GM20000 (cell line): Measurements from ENCODE around the gene RALGAPA2.
"Not testable (repeated sequence)": the region's sequence is repeated elsewhere in the genome, so short reads cannot be mapped to it uniquely, and the experiment has no call there.

Experiments used
- DNase-seq: peaks from one replicate; pipeline ENCODE4 v3.0.0; 2012; ENCODE audit warnings: low spot score
- CTCF ChIP-seq: IDR thresholded peaks from 2 replicates; pipeline ENCODE4 v1.5.1; 2012; ENCODE audit warnings: mild to moderate bottlenecking, control low read depth; ENCODE audit errors: extremely low read depth, missing control alignments

Gene RALGAPA2

GRCh38 chr20:20359628-20360027 lies 352.8 kb downstream of the RALGAPA2 start:
- DNase-seq, result no peak
- TF ChIP-seq CTCF, result no peak

- TF ChIP-seq CTCF, result no peak
- DNase-seq, result no peak
Observed at GRCh38 chr20:20358801-20359200, 353.6 kb downstream of the RALGAPA2 start.

- not testable (repeated sequence) for DNase-seq
Observed at GRCh38 chr20:20355503-20355902, 356.9 kb downstream of the RALGAPA2 start.

- no peak for TF ChIP-seq CTCF
- DNase-seq, result no peak
Observed at GRCh38 chr20:20353576-20353975, 358.9 kb downstream of the RALGAPA2 start.

GRCh38 chr20:20344476-20344875 lies 368.0 kb downstream of the RALGAPA2 start:
- DNase-seq, result no peak
- no peak for TF ChIP-seq CTCF

GRCh38 chr20:20343932-20344331 lies 368.5 kb downstream of the RALGAPA2 start:
- no peak for DNase-seq
- no peak for TF ChIP-seq CTCF
